ENCODE results near the gene CLIC5. TPM values are rescaled to one million over a fixed set of nuclear protein-coding genes. Genes with fewer than 3 reads are reported as not detected.

The CLIC5 gene
- total and polyA plus RNA-seq, 2 donors (not counting 1 experiment from before 2014, with no cell fraction given): 0.96 to 0.97 TPM

DNA sequence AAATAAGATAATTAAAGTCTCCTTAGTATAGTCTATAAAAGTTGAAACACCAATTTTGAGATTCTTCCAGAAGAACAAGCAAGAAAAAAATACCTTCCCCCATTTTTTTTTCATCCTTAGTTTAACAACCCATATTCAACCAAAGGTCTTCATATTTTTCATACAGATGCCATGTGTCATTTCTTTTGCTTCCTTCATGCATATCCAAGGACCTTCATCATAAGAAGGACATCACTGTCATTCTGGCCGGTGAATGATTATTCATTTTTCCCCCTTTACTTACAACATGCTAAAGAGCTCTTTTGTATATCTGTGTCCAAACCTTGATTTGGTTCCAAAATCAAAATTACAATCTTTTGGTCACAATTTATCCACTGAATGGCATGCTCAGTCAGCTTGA, 21.3 kb upstream of the CLIC5 start:
- intact Hi-C loops (cut with micrococcal nuclease): no loop called here
- no peak overlapping the region for H3K9ac ChIP-seq (ENCODE audit: low read length)
- H3K27ac Mint-ChIP-seq: no peak overlapping the region
- no peak overlapping the region for H3K4me2 ChIP-seq (replicated peaks; ENCODE audit: low read depth, low read length, poor library complexity, severe bottlenecking)
- peaks cover 0 to 3% (median 0%) of the 10 kb centered on the region in 3 donors for H3K9me3 ChIP-seq (ENCODE audit: control extremely low read depth in 1 of 3, control insufficient read depth in 2 of 3, insufficient read depth in 1 of 3, low read length in 2 of 3)
- peaks cover 4% of the 10 kb centered on the region for H3K27me3 Mint-ChIP-seq
- H4K20me1 ChIP-seq (ENCODE audit: control insufficient read depth, insufficient read depth, low read length, poor library complexity, severe bottlenecking): no peaks in the 10 kb centered on the region
- no peak overlapping the region for H3K4me3 Mint-ChIP-seq
- H3K4me1 Mint-ChIP-seq: no peaks in the 10 kb centered on the region
- no peak for ATAC-seq (ENCODE audit: low read depth)
- CTCF ChIA-PET: no interaction called here
- no peaks in the 10 kb centered on the region for H3K4me1 ChIP-seq (ENCODE audit: control insufficient read depth in 2 of 2, insufficient read depth in 2 of 2, low read length in 2 of 2)
- H3K4me3 ChIP-seq (ENCODE audit: control extremely low read depth in 1 of 5, extremely low read depth in 1 of 5, insufficient read depth in 1 of 5, low read depth in 2 of 5, low read length in 4 of 5): no peak overlapping the region
- POLR2A ChIA-PET: no interaction called here
- H3K9me3 Mint-ChIP-seq (ENCODE audit: insufficient read depth): no peaks in the 10 kb centered on the region
- H2AFZ ChIP-seq (ENCODE audit: insufficient read depth, low read depth, low read length, poor library complexity, severe bottlenecking): no peak overlapping the region
- H3K79me2 ChIP-seq (ENCODE audit: control insufficient read depth, insufficient read depth, low read length): no peaks in the 10 kb centered on the region
- no peak for DNase-seq
- TF ChIP-seq EZH2 (IDR thresholded peaks at IDR 0.05; ENCODE audit: borderline replicate concordance, insufficient read depth, low read depth, low read length, poor library complexity, severe bottlenecking): no peak
- TF ChIP-seq, protein P1, sequence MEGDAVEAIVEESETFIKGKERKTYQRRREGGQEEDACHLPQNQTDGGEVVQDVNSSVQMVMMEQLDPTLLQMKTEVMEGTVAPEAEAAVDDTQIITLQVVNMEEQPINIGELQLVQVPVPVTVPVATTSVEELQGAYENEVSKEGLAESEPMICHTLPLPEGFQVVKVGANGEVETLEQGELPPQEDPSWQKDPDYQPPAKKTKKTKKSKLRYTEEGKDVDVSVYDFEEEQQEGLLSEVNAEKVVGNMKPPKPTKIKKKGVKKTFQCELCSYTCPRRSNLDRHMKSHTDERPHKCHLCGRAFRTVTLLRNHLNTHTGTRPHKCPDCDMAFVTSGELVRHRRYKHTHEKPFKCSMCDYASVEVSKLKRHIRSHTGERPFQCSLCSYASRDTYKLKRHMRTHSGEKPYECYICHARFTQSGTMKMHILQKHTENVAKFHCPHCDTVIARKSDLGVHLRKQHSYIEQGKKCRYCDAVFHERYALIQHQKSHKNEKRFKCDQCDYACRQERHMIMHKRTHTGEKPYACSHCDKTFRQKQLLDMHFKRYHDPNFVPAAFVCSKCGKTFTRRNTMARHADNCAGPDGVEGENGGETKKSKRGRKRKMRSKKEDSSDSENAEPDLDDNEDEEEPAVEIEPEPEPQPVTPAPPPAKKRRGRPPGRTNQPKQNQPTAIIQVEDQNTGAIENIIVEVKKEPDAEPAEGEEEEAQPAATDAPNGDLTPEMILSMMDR (IDR thresholded peaks at IDR 0.05): no peak
- H3K27me3 ChIP-seq (replicated peaks in 1 of 4; ENCODE audit: control extremely low read depth in 1 of 4, control insufficient read depth in 3 of 4, insufficient read depth in 4 of 4, low read length in 3 of 4): no peaks in the 10 kb centered on the region
- H3K36me3 ChIP-seq (replicated peaks in 1 of 2; ENCODE audit: control extremely low read depth in 1 of 2, control insufficient read depth in 1 of 2, extremely low read depth in 1 of 2, insufficient read depth in 2 of 2, low read length in 1 of 2): no peaks in the 10 kb centered on the region
- WGBS (ENCODE audit: insufficient coverage): 83% methylated on average over 1 of the region's 1 CpG
- H3K27ac ChIP-seq (ENCODE audit: low read length in 2 of 2): no peak overlapping the region

DNA sequence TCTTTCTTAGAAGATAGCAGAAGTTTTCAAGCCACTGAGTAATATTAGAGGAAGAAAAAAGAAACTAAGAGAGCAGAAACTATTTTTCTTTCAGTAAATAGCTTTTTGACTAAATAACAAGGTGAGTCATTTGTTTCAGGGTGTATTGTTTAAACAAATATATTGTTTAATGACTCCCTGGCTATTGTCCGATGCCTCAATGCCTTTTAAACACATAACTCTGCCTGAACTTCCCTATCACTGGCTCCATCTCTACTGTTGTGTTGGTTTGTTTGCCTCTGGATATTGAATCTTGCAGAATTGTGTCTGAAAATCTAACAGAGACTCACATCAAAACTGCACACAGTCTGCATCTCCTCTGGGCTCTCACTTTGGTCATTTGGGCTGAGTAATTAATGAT, 19.6 kb upstream of the CLIC5 start:
- Histone ChIP-seq H3K79me2 (ENCODE audit: control insufficient read depth, insufficient read depth, low read length) (no peaks in the 10 kb centered on the region), H3K9me3 (ENCODE audit: control extremely low read depth in 1 of 3, control insufficient read depth in 2 of 3, insufficient read depth in 1 of 3, low read length in 2 of 3) (peaks cover 0 to 3% (median 0%) of the 10 kb centered on the region in 3 donors), H3K4me1 (ENCODE audit: control insufficient read depth in 2 of 2, insufficient read depth in 2 of 2, low read length in 2 of 2) (no peaks in the 10 kb centered on the region), H3K27ac (ENCODE audit: low read length in 2 of 2) (no peak overlapping the region), H3K27me3 (replicated peaks in 1 of 4; ENCODE audit: control extremely low read depth in 1 of 4, control insufficient read depth in 3 of 4, insufficient read depth in 4 of 4, low read length in 3 of 4) (no peaks in the 10 kb centered on the region), H4K20me1 (ENCODE audit: control insufficient read depth, insufficient read depth, low read length, poor library complexity, severe bottlenecking) (no peaks in the 10 kb centered on the region), H3K4me3 (ENCODE audit: control extremely low read depth in 1 of 5, extremely low read depth in 1 of 5, insufficient read depth in 1 of 5, low read depth in 2 of 5, low read length in 4 of 5) (no peak overlapping the region), H3K36me3 (replicated peaks in 1 of 2; ENCODE audit: control extremely low read depth in 1 of 2, control insufficient read depth in 1 of 2, extremely low read depth in 1 of 2, insufficient read depth in 2 of 2, low read length in 1 of 2) (no peaks in the 10 kb centered on the region), H2AFZ (ENCODE audit: insufficient read depth, low read depth, low read length, poor library complexity, severe bottlenecking) (no peak overlapping the region), H3K9ac (ENCODE audit: low read length) (no peak overlapping the region), H3K4me2 (replicated peaks; ENCODE audit: low read depth, low read length, poor library complexity, severe bottlenecking) (no peak overlapping the region)
- ChIA-PET POLR2A (no interaction called here), CTCF (no interaction called here)
- Mint-ChIP-seq H3K4me3 (no peak overlapping the region), H3K9me3 (ENCODE audit: insufficient read depth) (no peaks in the 10 kb centered on the region), H3K4me1 (no peaks in the 10 kb centered on the region), H3K27ac (no peak overlapping the region), H3K27me3 (peaks cover 9% of the 10 kb centered on the region)
- intact Hi-C loops (cut with micrococcal nuclease): no loop called here
- DNase-seq (no peak), ATAC-seq (ENCODE audit: low read depth) (no peak)
- TF ChIP-seq, protein P1 (IDR thresholded peaks at IDR 0.05): no peak
- TF ChIP-seq EZH2 (IDR thresholded peaks at IDR 0.05; ENCODE audit: borderline replicate concordance, insufficient read depth, low read depth, low read length, poor library complexity, severe bottlenecking): no peak
- no CpG with 5 or more reads among the region's 1 CpG for WGBS (ENCODE audit: insufficient coverage)

All from B cell (primary cell).